ENCODE results near the gene SLC16A8. TPM values are rescaled to one million over a fixed set of nuclear protein-coding genes. Genes with fewer than 3 reads are reported as not detected.

The SLC16A8 gene
- total and polyA plus RNA-seq, 9 of the 15 experiments (the other 6 are each of a cell fraction or from before 2014, with no cell fraction given): not detected

DNA sequence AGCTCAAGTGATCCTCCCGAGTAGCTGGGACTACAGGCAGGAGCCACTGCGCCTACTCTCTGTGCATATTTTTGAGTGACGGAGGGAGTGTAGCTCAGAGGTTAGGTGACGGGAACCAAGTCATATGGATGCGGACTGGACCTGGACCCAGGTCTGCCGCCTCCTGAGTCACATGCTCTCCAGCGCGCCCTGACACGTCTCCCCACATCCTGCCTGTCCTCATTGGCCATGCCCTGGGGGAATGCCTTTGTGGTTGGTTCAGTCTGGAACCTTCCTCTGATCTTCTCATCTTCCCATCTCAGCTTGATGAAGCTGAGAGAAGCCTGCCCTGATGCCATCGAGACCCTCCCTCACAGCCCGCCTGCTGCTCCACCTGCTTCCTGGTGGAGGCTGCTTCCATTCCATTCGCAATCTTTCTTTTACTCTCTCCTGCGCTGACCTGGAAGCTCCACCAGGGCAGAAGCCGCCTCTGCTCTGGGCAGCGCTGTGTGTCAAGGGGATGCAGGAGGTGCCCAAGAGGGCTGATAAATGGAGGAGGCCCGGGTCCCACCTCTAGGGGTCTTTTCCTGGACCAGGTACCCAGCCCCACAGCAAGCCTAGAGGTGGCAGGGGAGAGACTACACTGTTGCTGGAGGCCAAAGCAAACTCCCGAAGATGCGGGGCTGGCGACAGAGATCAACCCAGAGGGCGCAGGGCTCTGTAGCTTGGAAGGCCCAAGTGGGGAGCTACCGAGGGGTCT is 40.4 kb upstream of the SLC16A8 start:
- no peaks in the 10 kb centered on the region for H3K36me3 ChIP-seq (ENCODE audit: control insufficient read depth, insufficient read depth, low read length)
- intact Hi-C loops (cut with micrococcal nuclease) (no loop called here), in situ Hi-C loops (cut with MboI) (no loop called here)
- no peak overlapping the region for H3K4me3 ChIP-seq
- H3K27me3 ChIP-seq (ENCODE audit: control insufficient read depth in 2 of 2, insufficient read depth in 2 of 2, low read length in 2 of 2): no peaks in the 10 kb centered on the region
- CTCF ChIA-PET (ENCODE audit: low intra/inter-chr PET ratio): no interaction called here
- no peak for ATAC-seq
- no peak overlapping the region for H2AFZ ChIP-seq (ENCODE audit: low read depth, low read length)
- no TSS peak for BruUV-seq (replicated peaks)
- 76% methylated on average over 19 of the region's 21 CpGs for WGBS (ENCODE audit: insufficient coverage, low coverage, missing lambda C conversion rate)
- H3K4me1 ChIP-seq (replicated peaks in 1 of 2; ENCODE audit: control insufficient read depth in 2 of 2, insufficient read depth in 2 of 2, low read length in 2 of 2): peaks cover 18 to 50% of the 10 kb centered on the region in 2 experiments
- FAIRE-seq: no peak
- TF ChIP-seq, protein P1, sequence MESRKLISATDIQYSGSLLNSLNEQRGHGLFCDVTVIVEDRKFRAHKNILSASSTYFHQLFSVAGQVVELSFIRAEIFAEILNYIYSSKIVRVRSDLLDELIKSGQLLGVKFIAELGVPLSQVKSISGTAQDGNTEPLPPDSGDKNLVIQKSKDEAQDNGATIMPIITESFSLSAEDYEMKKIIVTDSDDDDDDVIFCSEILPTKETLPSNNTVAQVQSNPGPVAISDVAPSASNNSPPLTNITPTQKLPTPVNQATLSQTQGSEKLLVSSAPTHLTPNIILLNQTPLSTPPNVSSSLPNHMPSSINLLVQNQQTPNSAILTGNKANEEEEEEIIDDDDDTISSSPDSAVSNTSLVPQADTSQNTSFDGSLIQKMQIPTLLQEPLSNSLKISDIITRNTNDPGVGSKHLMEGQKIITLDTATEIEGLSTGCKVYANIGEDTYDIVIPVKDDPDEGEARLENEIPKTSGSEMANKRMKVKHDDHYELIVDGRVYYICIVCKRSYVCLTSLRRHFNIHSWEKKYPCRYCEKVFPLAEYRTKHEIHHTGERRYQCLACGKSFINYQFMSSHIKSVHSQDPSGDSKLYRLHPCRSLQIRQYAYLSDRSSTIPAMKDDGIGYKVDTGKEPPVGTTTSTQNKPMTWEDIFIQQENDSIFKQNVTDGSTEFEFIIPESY (CRISPR knock-in tag; IDR thresholded peaks at IDR 0.05): peak; percentile 88
- TF ChIP-seq, protein P2, sequence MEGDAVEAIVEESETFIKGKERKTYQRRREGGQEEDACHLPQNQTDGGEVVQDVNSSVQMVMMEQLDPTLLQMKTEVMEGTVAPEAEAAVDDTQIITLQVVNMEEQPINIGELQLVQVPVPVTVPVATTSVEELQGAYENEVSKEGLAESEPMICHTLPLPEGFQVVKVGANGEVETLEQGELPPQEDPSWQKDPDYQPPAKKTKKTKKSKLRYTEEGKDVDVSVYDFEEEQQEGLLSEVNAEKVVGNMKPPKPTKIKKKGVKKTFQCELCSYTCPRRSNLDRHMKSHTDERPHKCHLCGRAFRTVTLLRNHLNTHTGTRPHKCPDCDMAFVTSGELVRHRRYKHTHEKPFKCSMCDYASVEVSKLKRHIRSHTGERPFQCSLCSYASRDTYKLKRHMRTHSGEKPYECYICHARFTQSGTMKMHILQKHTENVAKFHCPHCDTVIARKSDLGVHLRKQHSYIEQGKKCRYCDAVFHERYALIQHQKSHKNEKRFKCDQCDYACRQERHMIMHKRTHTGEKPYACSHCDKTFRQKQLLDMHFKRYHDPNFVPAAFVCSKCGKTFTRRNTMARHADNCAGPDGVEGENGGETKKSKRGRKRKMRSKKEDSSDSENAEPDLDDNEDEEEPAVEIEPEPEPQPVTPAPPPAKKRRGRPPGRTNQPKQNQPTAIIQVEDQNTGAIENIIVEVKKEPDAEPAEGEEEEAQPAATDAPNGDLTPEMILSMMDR (IDR thresholded peaks at IDR 0.05 in 2 of 3, conservative IDR thresholded peaks at IDR 0.05 in 1 of 3; ENCODE audit: insufficient read depth in 2 of 3, low read depth in 1 of 3, low read length in 3 of 3): peak in 1 of 3 experiments; percentile 34; a peak in 1 of 6 replicates
- TF ChIP-seq MAFK (IDR thresholded peaks at IDR 0.05; ENCODE audit: low read length): no peak
- H3K79me2 ChIP-seq (ENCODE audit: control insufficient read depth, insufficient read depth, low read length): no peaks in the 10 kb centered on the region
- H3K9me1 ChIP-seq (ENCODE audit: control insufficient read depth, insufficient read depth, low read length): peaks cover 3% of the 10 kb centered on the region
- no peaks in the 10 kb centered on the region for H3K9me3 ChIP-seq (replicated peaks; ENCODE audit: control insufficient read depth, insufficient read depth, low read depth, low read length)
- no peak overlapping the region for H3K27ac ChIP-seq (ENCODE audit: extremely low read depth, low read depth, low read length)
- H4K20me1 ChIP-seq (replicated peaks; ENCODE audit: control insufficient read depth, insufficient read depth, low read length): no peaks in the 10 kb centered on the region
- H3K9ac ChIP-seq (ENCODE audit: insufficient read depth in 1 of 2, low read depth in 2 of 2, low read length in 2 of 2): no peak overlapping the region
- no peak overlapping the region for H3K4me2 ChIP-seq (ENCODE audit: insufficient read depth, low read length)
- no peak for DNase-seq (ENCODE audit: extremely low read depth in 1 of 4, low spot score in 3 of 4)
- POLR2A ChIA-PET: interaction anchor here (0.6 to 0.8 kb wide), 2 partner anchors 70 to 77 kb away, joined by 3 read pairs; partner anchors contain the start of gene MAFF
